ENCODE results near the gene BLOC1S2. TPM values are rescaled to one million over a fixed set of nuclear protein-coding genes. Genes with fewer than 3 reads are reported as not detected.

BLOC1S2 gene
- total RNA-seq, result 9.9 TPM

- peak within 1 kb of the TSS; percentile 79 to 94 (median 85) for H3K9ac ChIP-seq (ENCODE audit: low read depth in 1 of 3, low read length in 3 of 3)
- peak within 1 kb of the TSS; percentile 94 for H3K27ac ChIP-seq (ENCODE audit: low read depth, low read length)
- H3K4me3 ChIP-seq (ENCODE audit: low read length in 3 of 3), result peak within 1 kb of the TSS; percentile 86 to 97 (median 86)
- peaks cover 0 to 3% (median 0%) of the 10 kb centered on the region in 3 donors for H3K27me3 ChIP-seq (ENCODE audit: control insufficient read depth in 3 of 3, insufficient read depth in 3 of 3, low read length in 3 of 3)
- no peaks in the 10 kb centered on the region for H3K9me3 ChIP-seq (ENCODE audit: control insufficient read depth in 3 of 3, low read length in 3 of 3)
- H3K4me1 ChIP-seq (ENCODE audit: control insufficient read depth in 3 of 3, insufficient read depth in 3 of 3, low read length in 3 of 3), result peaks cover 17 to 44% (median 25%) of the 10 kb centered on the region in 3 donors
- peaks cover 0 to 9% (median 0%) of the 10 kb centered on the region in 3 donors for H3K36me3 ChIP-seq (ENCODE audit: control insufficient read depth in 3 of 3, insufficient read depth in 3 of 3, low read length in 3 of 3)
These were observed at the start of gene BLOC1S2 for GRCh38 chr10:100286051-100287033. TSS of gene BLOC1S2 (minus strand) at chr10:100286680. CDS start at chr10:100286659, 21 bp downstream.

DNA sequence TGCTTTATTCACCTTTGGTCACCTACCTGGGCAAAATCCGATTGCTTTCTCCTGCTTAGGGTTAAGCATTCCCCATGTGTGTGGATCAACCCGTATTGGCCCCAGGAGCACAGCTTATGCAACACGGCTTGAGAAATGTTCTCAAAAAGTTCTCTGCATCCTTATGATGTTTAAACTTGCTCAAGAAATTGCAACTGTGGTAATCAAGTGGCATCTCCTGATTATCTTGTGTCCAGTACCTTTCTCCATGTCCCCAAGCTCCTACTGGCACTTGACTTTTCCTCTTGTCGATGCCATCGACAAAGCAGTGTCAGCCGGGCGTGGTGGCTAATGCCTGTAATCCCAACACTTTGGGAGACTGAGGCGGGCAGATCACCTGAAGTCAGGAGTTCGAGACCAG, 48.3 kb upstream of the BLOC1S2 start:
- Histone ChIP-seq H3K9me3 (ENCODE audit: control insufficient read depth in 3 of 3, low read length in 3 of 3) (no peaks in the 10 kb centered on the region), H3K9ac (ENCODE audit: low read depth in 1 of 3, low read length in 3 of 3) (no peak overlapping the region), H3K27me3 (ENCODE audit: control insufficient read depth in 3 of 3, insufficient read depth in 3 of 3, low read length in 3 of 3) (peaks cover 11 to 20% (median 14%) of the 10 kb centered on the region in 3 donors), H3K36me3 (ENCODE audit: control insufficient read depth in 3 of 3, insufficient read depth in 3 of 3, low read length in 3 of 3) (no peaks in the 10 kb centered on the region), H3K4me1 (ENCODE audit: control insufficient read depth in 3 of 3, insufficient read depth in 3 of 3, low read length in 3 of 3) (peaks cover 0 to 5% (median 0%) of the 10 kb centered on the region in 3 donors), H3K4me3 (ENCODE audit: low read length in 3 of 3) (no peak overlapping the region), H3K27ac (ENCODE audit: low read depth, low read length) (no peak overlapping the region)

GRCh38 chr10:100333661-100334440, 47.4 kb upstream of the BLOC1S2 start:
- no peak overlapping the region for H3K9ac ChIP-seq (ENCODE audit: low read depth in 1 of 3, low read length in 3 of 3)
- peaks cover 16 to 28% (median 20%) of the 10 kb centered on the region in 3 donors for H3K27me3 ChIP-seq (ENCODE audit: control insufficient read depth in 3 of 3, insufficient read depth in 3 of 3, low read length in 3 of 3)
- H3K27ac ChIP-seq (ENCODE audit: low read depth, low read length), result no peak overlapping the region
- H3K9me3 ChIP-seq (ENCODE audit: control insufficient read depth in 3 of 3, low read length in 3 of 3), result no peaks in the 10 kb centered on the region
- H3K36me3 ChIP-seq (ENCODE audit: control insufficient read depth in 3 of 3, insufficient read depth in 3 of 3, low read length in 3 of 3), result no peaks in the 10 kb centered on the region
- peaks cover 0 to under 1% (median 0%) of the 10 kb centered on the region in 3 donors for H3K4me1 ChIP-seq (ENCODE audit: control insufficient read depth in 3 of 3, insufficient read depth in 3 of 3, low read length in 3 of 3)
- no peak overlapping the region for H3K4me3 ChIP-seq (ENCODE audit: low read length in 3 of 3)

- Histone ChIP-seq H3K27ac (ENCODE audit: low read depth, low read length) (no peak overlapping the region), H3K9me3 (ENCODE audit: control insufficient read depth in 3 of 3, low read length in 3 of 3) (no peaks in the 10 kb centered on the region), H3K36me3 (ENCODE audit: control insufficient read depth in 3 of 3, insufficient read depth in 3 of 3, low read length in 3 of 3) (no peaks in the 10 kb centered on the region), H3K9ac (ENCODE audit: low read depth in 1 of 3, low read length in 3 of 3) (no peak overlapping the region), H3K27me3 (ENCODE audit: control insufficient read depth in 3 of 3, insufficient read depth in 3 of 3, low read length in 3 of 3) (peaks cover 16 to 28% (median 20%) of the 10 kb centered on the region in 3 donors), H3K4me1 (ENCODE audit: control insufficient read depth in 3 of 3, insufficient read depth in 3 of 3, low read length in 3 of 3) (no peaks in the 10 kb centered on the region), H3K4me3 (ENCODE audit: low read length in 3 of 3) (no peak overlapping the region)
These were observed 46.6 kb upstream of the BLOC1S2 start for GRCh38 chr10:100333106-100333505.

- no peak within 1 kb of the TSS for H3K4me3 ChIP-seq (ENCODE audit: low read length in 3 of 3)
- H3K27me3 ChIP-seq (ENCODE audit: control insufficient read depth in 3 of 3, insufficient read depth in 3 of 3, low read length in 3 of 3), result peaks cover 16 to 28% (median 20%) of the 10 kb centered on the region in 3 donors
- H3K4me1 ChIP-seq (ENCODE audit: control insufficient read depth in 3 of 3, insufficient read depth in 3 of 3, low read length in 3 of 3), result peaks cover 10 to 15% (median 12%) of the 10 kb centered on the region in 3 donors
- no peak within 1 kb of the TSS for H3K9ac ChIP-seq (ENCODE audit: low read depth in 1 of 3, low read length in 3 of 3)
- no peaks in the 10 kb centered on the region for H3K36me3 ChIP-seq (ENCODE audit: control insufficient read depth in 3 of 3, insufficient read depth in 3 of 3, low read length in 3 of 3)
- no peaks in the 10 kb centered on the region for H3K9me3 ChIP-seq (ENCODE audit: control insufficient read depth in 3 of 3, low read length in 3 of 3)
- H3K27ac ChIP-seq (ENCODE audit: low read depth, low read length), result no peak within 1 kb of the TSS
These were observed 43.6 kb upstream of the BLOC1S2 start, which contains the start of gene PKD2L1 for GRCh38 chr10:100330079-100330478. TSS of gene PKD2L1 (minus strand) at chr10:100330228. CDS start at chr10:100330103, 125 bp downstream.

DNA sequence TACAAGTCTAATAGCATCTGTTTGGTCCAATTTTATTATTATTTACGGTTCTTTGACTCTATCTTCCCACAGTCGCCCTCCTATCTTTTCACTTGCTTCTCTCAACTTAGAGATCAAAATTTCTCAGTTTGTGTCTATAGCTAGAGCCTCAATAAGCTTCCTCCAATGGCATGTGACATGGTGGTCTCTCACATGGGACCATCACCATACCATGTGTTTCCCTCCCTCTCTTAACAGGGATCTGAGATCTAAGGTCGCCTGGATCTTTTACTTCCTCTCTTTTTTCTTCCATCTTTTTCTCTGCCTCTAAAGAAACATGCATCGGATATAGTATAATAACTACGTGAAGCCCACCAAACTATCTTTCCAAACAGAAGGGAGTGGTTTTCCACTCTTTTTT, 41.7 kb upstream of the BLOC1S2 start:
- Histone ChIP-seq H3K4me1 (ENCODE audit: control insufficient read depth in 3 of 3, insufficient read depth in 3 of 3, low read length in 3 of 3) (peaks cover 10 to 15% (median 12%) of the 10 kb centered on the region in 3 donors), H3K9me3 (ENCODE audit: control insufficient read depth in 3 of 3, low read length in 3 of 3) (no peaks in the 10 kb centered on the region), H3K27me3 (ENCODE audit: control insufficient read depth in 3 of 3, insufficient read depth in 3 of 3, low read length in 3 of 3) (peaks cover 16 to 25% (median 20%) of the 10 kb centered on the region in 3 donors), H3K9ac (ENCODE audit: low read depth in 1 of 3, low read length in 3 of 3) (no peak overlapping the region), H3K27ac (ENCODE audit: low read depth, low read length) (no peak overlapping the region), H3K4me3 (ENCODE audit: low read length in 3 of 3) (no peak overlapping the region), H3K36me3 (ENCODE audit: control insufficient read depth in 3 of 3, insufficient read depth in 3 of 3, low read length in 3 of 3) (no peaks in the 10 kb centered on the region)

GRCh38 chr10:100327718-100328009, 41.2 kb upstream of the BLOC1S2 start:
- Histone ChIP-seq H3K36me3 (ENCODE audit: control insufficient read depth in 3 of 3, insufficient read depth in 3 of 3, low read length in 3 of 3) (no peaks in the 10 kb centered on the region), H3K4me3 (ENCODE audit: low read length in 3 of 3) (no peak overlapping the region), H3K4me1 (ENCODE audit: control insufficient read depth in 3 of 3, insufficient read depth in 3 of 3, low read length in 3 of 3) (peaks cover 10 to 15% (median 12%) of the 10 kb centered on the region in 3 donors), H3K9ac (ENCODE audit: low read depth in 1 of 3, low read length in 3 of 3) (no peak overlapping the region), H3K9me3 (ENCODE audit: control insufficient read depth in 3 of 3, low read length in 3 of 3) (no peaks in the 10 kb centered on the region), H3K27me3 (ENCODE audit: control insufficient read depth in 3 of 3, insufficient read depth in 3 of 3, low read length in 3 of 3) (peaks cover 16 to 25% (median 17%) of the 10 kb centered on the region in 3 donors), H3K27ac (ENCODE audit: low read depth, low read length) (peak overlapping the region; percentile 21)

DNA sequence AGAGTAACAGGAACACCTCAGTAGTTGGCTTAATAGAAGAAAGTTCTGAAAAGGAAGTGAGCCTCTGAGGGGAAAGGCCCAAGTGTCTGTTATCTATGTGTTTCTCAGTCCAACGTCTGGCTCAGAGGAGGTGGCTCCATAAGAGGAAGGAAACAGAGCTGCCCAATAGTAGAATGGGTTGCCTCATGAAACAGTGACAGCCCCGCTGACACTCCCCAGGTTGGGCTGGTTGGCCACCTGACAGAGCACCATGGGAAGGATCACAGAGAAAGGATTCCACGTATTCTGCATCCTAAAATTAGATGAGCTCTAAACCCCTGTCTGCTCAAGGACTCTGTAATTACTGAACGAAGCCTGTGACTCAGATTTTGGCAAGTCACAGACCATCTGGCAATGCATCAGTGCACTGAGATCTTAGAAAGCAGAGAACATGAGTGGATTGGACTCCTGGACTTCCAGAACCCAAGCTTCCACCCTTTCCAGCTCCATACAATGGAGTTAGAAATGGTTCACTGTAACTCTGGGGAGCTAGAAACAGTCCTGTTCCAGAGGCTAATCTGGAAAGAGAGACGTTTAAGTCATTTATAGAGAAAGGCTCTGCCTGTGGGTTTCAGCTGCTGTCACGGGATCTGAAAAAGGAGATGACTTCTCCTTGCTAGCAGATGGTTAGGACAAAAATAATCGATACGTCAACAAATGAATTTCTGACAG, 40.7 kb upstream of the BLOC1S2 start:
- Histone ChIP-seq H3K27me3 (ENCODE audit: control insufficient read depth in 3 of 3, insufficient read depth in 3 of 3, low read length in 3 of 3) (peaks cover 16 to 25% (median 17%) of the 10 kb centered on the region in 3 donors), H3K4me3 (ENCODE audit: low read length in 3 of 3) (no peak overlapping the region), H3K27ac (ENCODE audit: low read depth, low read length) (peak overlapping the region; percentile 21), H3K36me3 (ENCODE audit: control insufficient read depth in 3 of 3, insufficient read depth in 3 of 3, low read length in 3 of 3) (no peaks in the 10 kb centered on the region), H3K9me3 (ENCODE audit: control insufficient read depth in 3 of 3, low read length in 3 of 3) (no peaks in the 10 kb centered on the region), H3K4me1 (ENCODE audit: control insufficient read depth in 3 of 3, insufficient read depth in 3 of 3, low read length in 3 of 3) (peaks cover 10 to 15% (median 12%) of the 10 kb centered on the region in 3 donors), H3K9ac (ENCODE audit: low read depth in 1 of 3, low read length in 3 of 3) (peak overlapping the region in 1 of 3 donors; percentile 44)

DNA sequence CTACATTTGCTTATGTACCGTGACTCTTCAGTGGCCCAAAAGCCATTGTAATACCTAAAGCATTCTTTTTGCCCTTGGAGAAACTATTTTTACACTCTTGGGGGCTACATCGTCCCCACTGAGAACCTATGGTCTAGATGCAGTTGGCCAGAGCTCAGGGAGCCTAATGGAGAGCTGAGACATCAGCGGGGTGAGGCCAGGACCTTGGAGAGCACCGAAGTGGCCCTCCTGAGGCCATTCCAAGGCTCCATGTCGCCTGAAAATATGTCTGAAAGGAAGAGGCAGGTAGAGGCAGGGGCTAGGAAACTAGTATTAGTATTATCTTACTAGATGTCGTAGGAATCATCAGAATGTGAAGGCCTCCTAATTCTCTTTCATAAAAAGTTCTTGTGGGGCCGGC, 38.7 kb upstream of the BLOC1S2 start:
- H3K27me3 ChIP-seq (ENCODE audit: control insufficient read depth in 3 of 3, insufficient read depth in 3 of 3, low read length in 3 of 3), result peaks cover 7 to 11% (median 10%) of the 10 kb centered on the region in 3 donors
- no peak overlapping the region for H3K9ac ChIP-seq (ENCODE audit: low read depth in 1 of 3, low read length in 3 of 3)
- no peak overlapping the region for H3K27ac ChIP-seq (ENCODE audit: low read depth, low read length)
- no peaks in the 10 kb centered on the region for H3K36me3 ChIP-seq (ENCODE audit: control insufficient read depth in 3 of 3, insufficient read depth in 3 of 3, low read length in 3 of 3)
- no peak overlapping the region for H3K4me3 ChIP-seq (ENCODE audit: low read length in 3 of 3)
- no peaks in the 10 kb centered on the region for H3K9me3 ChIP-seq (ENCODE audit: control insufficient read depth in 3 of 3, low read length in 3 of 3)
- H3K4me1 ChIP-seq (ENCODE audit: control insufficient read depth in 3 of 3, insufficient read depth in 3 of 3, low read length in 3 of 3), result peaks cover 10 to 15% (median 12%) of the 10 kb centered on the region in 3 donors

All from skeletal muscle tissue (tissue), 4 donors.